GM18951 (cell line): ENCODE results near the gene HRAS.
A peak's percentile ranks its signal among the peaks of the same experiment; 100 is the strongest.

Source experiments
- POLR2A ChIP-seq: IDR thresholded peaks from 4 replicates; pipeline ENCODE4 v1.6.1; 2011; ENCODE audit warnings: mild to moderate bottlenecking; ENCODE audit not compliant: insufficient read length, insufficient read depth; ENCODE audit errors: extremely low read depth
- in situ Hi-C: fragments of 300-500 bp; cut with MboI; formaldehyde crosslinking; loops from one replicate; pipeline ENCODE4 v1.12.0; 2022; ENCODE audit warnings: low sequenced_read_pairs, mixed read lengths, inconsistent platforms; ENCODE audit not compliant: unreplicated experiment

The HRAS gene

GRCh38 chr11:508956-509355 is 26.4 kb downstream of the HRAS start:
- in situ Hi-C loops: no loop called here
- no peak for TF ChIP-seq POLR2A

GRCh38 chr11:507727-508515 is 27.5 kb downstream of the HRAS start:
- in situ Hi-C loops: no loop called here
- no peak for TF ChIP-seq POLR2A

- in situ Hi-C loops: no loop called here
- TF ChIP-seq POLR2A: peak; percentile 69
These were observed 28.2 kb downstream of the HRAS start, which contains the start of gene RNH1 for GRCh38 chr11:506995-507726. RNH1 (minus strand) TSS chr11:507242; CDS start chr11:502162, 5,080 bp downstream.

GRCh38 chr11:506238-506994 is 29.0 kb downstream of the HRAS start:
- in situ Hi-C loops: no loop called here
- peak; percentile 76 for TF ChIP-seq POLR2A

DNA sequence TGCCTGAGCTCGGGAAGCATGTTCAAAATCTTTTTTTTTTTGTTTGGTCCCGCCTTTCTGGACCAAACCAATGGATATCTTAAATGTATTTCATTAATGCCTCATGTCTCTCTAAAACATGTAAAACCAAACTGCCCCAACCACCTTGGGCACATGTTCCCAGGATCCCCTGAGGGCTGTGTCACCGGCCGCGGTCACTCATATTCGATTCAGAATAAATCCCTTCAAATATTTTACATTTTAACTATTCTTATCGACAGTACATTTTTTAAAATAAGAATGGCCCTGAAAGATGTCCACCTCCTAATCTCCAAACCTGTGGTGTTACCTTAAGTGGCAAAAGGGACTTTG is 30.4 kb downstream of the HRAS start:
- no peak for TF ChIP-seq POLR2A
- in situ Hi-C loops: no loop called here

DNA sequence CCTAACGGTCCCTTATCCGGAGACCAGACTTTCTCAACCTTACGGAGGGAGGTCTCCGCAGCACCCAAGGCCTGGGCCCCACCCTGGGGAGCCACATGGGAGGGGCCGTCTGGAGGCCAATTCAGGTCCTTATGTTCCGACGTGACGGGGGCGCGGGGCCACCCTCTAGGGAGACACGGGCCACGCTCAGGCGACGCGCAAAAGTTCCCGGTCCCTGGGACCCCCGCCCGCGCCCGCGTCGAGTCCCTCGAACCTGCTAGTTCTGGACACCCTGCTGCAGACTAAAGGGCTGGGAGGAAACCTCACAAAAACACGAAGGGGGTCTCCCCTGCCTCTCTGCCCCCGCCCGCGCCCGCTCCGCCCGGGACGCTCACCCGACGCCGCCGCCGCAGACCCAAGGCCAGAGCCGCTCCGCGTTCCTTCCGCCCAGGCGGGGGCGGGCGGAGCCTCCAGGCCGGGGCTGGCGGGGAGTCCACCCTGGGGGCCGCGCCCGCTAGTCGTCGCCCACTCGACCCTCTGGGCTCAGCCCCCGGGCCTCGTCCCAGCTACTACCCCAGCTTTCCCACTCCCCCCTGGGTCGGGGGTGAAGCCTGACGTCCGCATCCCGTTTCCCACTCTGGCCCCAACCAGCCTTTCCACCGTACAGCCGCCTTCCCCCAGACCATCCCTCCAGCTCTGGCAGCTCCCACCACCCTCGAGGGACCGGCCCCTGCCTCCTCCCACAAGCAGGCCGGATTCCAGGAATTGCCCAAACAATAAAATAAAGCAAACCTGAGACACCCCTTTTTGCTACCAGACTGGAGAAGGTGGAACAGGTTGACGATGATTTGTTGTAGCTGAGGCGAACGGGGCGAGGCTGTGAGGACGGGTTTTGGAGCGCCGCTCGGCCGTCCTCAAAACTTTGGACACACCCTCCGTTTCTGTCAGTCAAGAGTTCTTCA is 31.1 kb downstream of the HRAS start:
- in situ Hi-C loops: no loop called here
- TF ChIP-seq POLR2A: no peak

GRCh38 chr11:503179-503981 is 32.0 kb downstream of the HRAS start:
- in situ Hi-C loops: no loop called here
- TF ChIP-seq POLR2A: no peak

- in situ Hi-C loops: no loop called here
- TF ChIP-seq POLR2A: no peak
These were observed 32.8 kb downstream of the HRAS start for GRCh38 chr11:502288-503178.

- in situ Hi-C loops: no loop called here
- TF ChIP-seq POLR2A: no peak
These were observed 33.6 kb downstream of the HRAS start for GRCh38 chr11:501683-502287.

GRCh38 chr11:501001-501682 is 34.2 kb downstream of the HRAS start:
- no peak for TF ChIP-seq POLR2A
- in situ Hi-C loops: no loop called here
